CD4-positive, alpha-beta memory T cell (primary cell): ENCODE data around the gene SFTPB. TPM values are rescaled to one million over a fixed set of nuclear protein-coding genes. Genes with fewer than 3 reads are reported as not detected.
A peak's percentile ranks its signal among the peaks of the same experiment; 100 is the strongest.

ENCODE experiments used
- CTCF ChIA-PET: fragments of 350-600 bp; sonication (Branson Sonifier 250); formaldehyde crosslinking; loops from one replicate; lab custom pipeline; 2021; ENCODE audit warnings: inconsistent platforms; ENCODE audit not compliant: partially characterized antibody; lab: Charles Lee
- POLR2A ChIA-PET: fragments of 350-600 bp; sonication (Branson Sonifier 250); formaldehyde crosslinking; loops from one replicate; lab custom pipeline; 2021; ENCODE audit not compliant: partially characterized antibody; lab: Charles Lee
- DNase-seq, 5 donors: peaks; one replicate each; pipeline versions ENCODE4 v3.0.0 to v3.0.0-alpha.2; 2020 to 2022; ENCODE audit warnings: mixed read lengths in 1 of 5
- H3K27ac ChIP-seq: one replicate; pipeline ENCODE4 v1.7.0; 2013; ENCODE audit warnings: low read depth, low read length
- H3K27me3 ChIP-seq: 2 replicates; pipeline ENCODE4 v1.7.0; 2013; ENCODE audit warnings: mild to moderate bottlenecking, low read length, moderate library complexity; ENCODE audit not compliant: insufficient read depth
- H3K36me3 ChIP-seq: 2 replicates; pipeline ENCODE4 v1.7.0; 2013; ENCODE audit warnings: mild to moderate bottlenecking, low read length, moderate library complexity; ENCODE audit not compliant: insufficient read depth
- H3K4me1 ChIP-seq: 2 replicates; pipeline ENCODE4 v1.7.0; 2013; ENCODE audit warnings: mild to moderate bottlenecking, low read length, moderate library complexity; ENCODE audit not compliant: insufficient read depth
- H3K4me3 ChIP-seq, 2 donors: one replicate each; pipeline ENCODE4 v1.7.0; 2013; ENCODE audit warnings: low read length in 2 of 2, mild to moderate bottlenecking in 1 of 2
- H3K9me3 ChIP-seq, 2 donors: one replicate each; pipeline ENCODE4 v1.7.0; 2013; ENCODE audit warnings: low read length in 2 of 2, control low read depth in 1 of 2; ENCODE audit not compliant: control insufficient read depth in 1 of 2
- H3K27ac Mint-ChIP-seq, 7 donors: one replicate each; pipeline ENCODE4 v1.8.0; 2020 to 2021; ENCODE audit warnings: mixed read lengths in 7 of 7, mild to moderate bottlenecking in 6 of 7, inconsistent platforms in 3 of 7, moderate library complexity in 3 of 7
- H3K27me3 Mint-ChIP-seq, 2 donors: one replicate each; pipeline ENCODE4 v1.8.0; 2020 to 2021; ENCODE audit warnings: mixed read lengths in 2 of 2
- H3K36me3 Mint-ChIP-seq, 2 donors: one replicate each; pipeline ENCODE4 v1.8.0; 2020 to 2021; ENCODE audit warnings: mixed read lengths in 2 of 2, inconsistent platforms in 1 of 2, mild to moderate bottlenecking in 1 of 2
- H3K4me1 Mint-ChIP-seq, 4 donors: one replicate each; pipeline ENCODE4 v1.8.0; 2020 to 2021; ENCODE audit warnings: mixed read lengths in 4 of 4, mild to moderate bottlenecking in 1 of 4
- H3K4me3 Mint-ChIP-seq, 8 donors: one replicate each; pipeline ENCODE4 v1.8.0; 2020 to 2021; ENCODE audit warnings: mixed read lengths in 8 of 8, mild to moderate bottlenecking in 7 of 8, moderate library complexity in 6 of 8, inconsistent platforms in 3 of 8
- H3K9me3 Mint-ChIP-seq, 8 donors: one replicate each; pipeline ENCODE4 v1.8.0; 2020 to 2021; ENCODE audit warnings: mixed read lengths in 8 of 8, mild to moderate bottlenecking in 5 of 8, inconsistent platforms in 3 of 8, moderate library complexity in 1 of 8
- intact Hi-C: fragments of 100-400 bp; cut with micrococcal nuclease; formaldehyde crosslinking; loops from one replicate; pipeline ENCODE4 v1.15.1; 2023
- polyA plus RNA-seq, 2 donors: library from polyadenylated mRNA; unstranded; fragments of 300-500 nt; fragmentation: Illumina TruSeq; gene quantifications; one replicate each; pipeline ENCODE4 v1.2.3, GENCODE V29; 2021
- total RNA-seq, 2 experiments: library from RNA; stranded (reverse); gene quantifications; one replicate each; pipeline ENCODE4 v1.2.3, GENCODE V29; 2021

The SFTPB gene
- total and polyA plus RNA-seq, 4 experiments from 2014 or later: not detected

- ChIA-PET CTCF (interaction anchor here (0.8 to 7.7 kb wide), 15 partner anchors 8 to 288 kb away, joined by 3 to 67 read pairs (median 7); no protein-coding TSS in a partner anchor), POLR2A (interaction anchor here (1.1 kb wide), 1 partner anchor 70 kb away, joined by 3 read pairs; no protein-coding TSS in a partner anchor)
- H3K4me1 ChIP-seq: peaks cover 18% of the 10 kb centered on the region
These were observed 39.3 kb upstream of the SFTPB start for GRCh38 chr2:85707304-85707703.

GRCh38 chr2:85706599-85707296 is 38.7 kb upstream of the SFTPB start:
- Mint-ChIP-seq H3K9me3 (no peaks in the 10 kb centered on the region), H3K36me3 (no peaks in the 10 kb centered on the region), H3K27ac (peak overlapping the region in 3 of 7 donors; percentile 11 to 45 (median 17)), H3K27me3 (peaks cover 3% of the 10 kb centered on the region in 2 donors), H3K4me3 (no peak overlapping the region), H3K4me1 (peaks cover 10 to 39% (median 19%) of the 10 kb centered on the region in 4 donors)
- intact Hi-C loops: loop anchor here (1.0 kb wide), 3 partner anchors 27 to 315 kb away; no protein-coding TSS in a partner anchor
- H3K27me3 ChIP-seq: no peaks in the 10 kb centered on the region
- H3K9me3 ChIP-seq: no peaks in the 10 kb centered on the region
- H3K27ac ChIP-seq: no peak overlapping the region
- H3K4me1 ChIP-seq: peaks cover 18% of the 10 kb centered on the region
- ChIA-PET CTCF (interaction anchor here (0.8 to 7.7 kb wide), 12 partner anchors 9 to 285 kb away, joined by 3 to 67 read pairs (median 8); no protein-coding TSS in a partner anchor), POLR2A (no interaction called here)
- no peak overlapping the region for H3K4me3 ChIP-seq
- no peak for DNase-seq
- H3K36me3 ChIP-seq: no peaks in the 10 kb centered on the region

More at GRCh38 chr2:85707304-85707703, 39.3 kb upstream of the SFTPB start:
- H3K36me3 ChIP-seq: no peaks in the 10 kb centered on the region
- Mint-ChIP-seq H3K4me3 (peak overlapping the region in 1 of 8 donors; percentile 1), H3K27ac (peak overlapping the region in 3 of 7 donors; percentile 11 to 45 (median 17)), H3K27me3 (peaks cover 3% of the 10 kb centered on the region in 2 donors), H3K9me3 (no peaks in the 10 kb centered on the region), H3K4me1 (peaks cover 10 to 39% (median 19%) of the 10 kb centered on the region in 4 donors), H3K36me3 (no peaks in the 10 kb centered on the region)
- H3K4me3 ChIP-seq: no peak overlapping the region
- H3K27me3 ChIP-seq: no peaks in the 10 kb centered on the region
- DNase-seq: peak; percentile 66 to 75 (median 72)
- no peak overlapping the region for H3K27ac ChIP-seq
- intact Hi-C loops: loop anchor here (1.0 kb wide), 3 partner anchors 28 to 316 kb away; no protein-coding TSS in a partner anchor
- no peaks in the 10 kb centered on the region for H3K9me3 ChIP-seq

- Histone ChIP-seq H3K36me3 (no peaks in the 10 kb centered on the region), H3K4me1 (peaks cover 18% of the 10 kb centered on the region), H3K9me3 (no peaks in the 10 kb centered on the region), H3K27me3 (no peaks in the 10 kb centered on the region), H3K27ac (no peak overlapping the region), H3K4me3 (no peak overlapping the region)
- Mint-ChIP-seq H3K9me3 (no peaks in the 10 kb centered on the region), H3K36me3 (no peaks in the 10 kb centered on the region), H3K4me1 (peaks cover 10 to 39% (median 19%) of the 10 kb centered on the region in 4 donors), H3K27ac (peak overlapping the region in 1 of 7 donors; percentile 51), H3K27me3 (peaks cover 3% of the 10 kb centered on the region in 2 donors), H3K4me3 (no peak overlapping the region)
- DNase-seq: no peak
- ChIA-PET CTCF (interaction anchor here (0.6 to 7.7 kb wide), 8 partner anchors 13 to 70 kb away, joined by 3 to 67 read pairs (median 12); no protein-coding TSS in a partner anchor), POLR2A (no interaction called here)
- intact Hi-C loops: no loop called here
These were observed 38.1 kb upstream of the SFTPB start for GRCh38 chr2:85706063-85706462.

GRCh38 chr2:85705680-85706039 is 37.7 kb upstream of the SFTPB start:
- H3K27ac ChIP-seq: no peak overlapping the region
- Mint-ChIP-seq H3K27ac (peak overlapping the region in 2 of 7 donors; percentile 51 to 57), H3K9me3 (no peaks in the 10 kb centered on the region), H3K36me3 (no peaks in the 10 kb centered on the region), H3K4me1 (peaks cover 10 to 39% (median 19%) of the 10 kb centered on the region in 4 donors), H3K27me3 (peaks cover 3% of the 10 kb centered on the region in 2 donors), H3K4me3 (no peak overlapping the region)
- CTCF ChIA-PET: interaction anchor here (0.6 to 7.7 kb wide), 6 partner anchors 13 to 69 kb away, joined by 3 to 67 read pairs (median 12); no protein-coding TSS in a partner anchor
- no peaks in the 10 kb centered on the region for H3K9me3 ChIP-seq
- H3K36me3 ChIP-seq: no peaks in the 10 kb centered on the region
- intact Hi-C loops: no loop called here
- no peaks in the 10 kb centered on the region for H3K27me3 ChIP-seq
- H3K4me1 ChIP-seq: peaks cover 18% of the 10 kb centered on the region
- H3K4me3 ChIP-seq: no peak overlapping the region
- POLR2A ChIA-PET: no interaction called here
- DNase-seq: no peak

GRCh38 chr2:85704800-85705679 is 37.0 kb upstream of the SFTPB start:
- CTCF ChIA-PET: interaction anchor here (0.9 to 7.7 kb wide), 9 partner anchors 8 to 284 kb away, joined by 3 to 67 read pairs (median 3); no protein-coding TSS in a partner anchor

GRCh38 chr2:85704038-85704437 is 36.0 kb upstream of the SFTPB start:
- Mint-ChIP-seq H3K36me3 (no peaks in the 10 kb centered on the region), H3K9me3 (no peaks in the 10 kb centered on the region), H3K27ac (peak overlapping the region in 1 of 7 donors; percentile 10), H3K4me1 (peaks cover 10 to 39% (median 19%) of the 10 kb centered on the region in 4 donors), H3K4me3 (no peak overlapping the region), H3K27me3 (peaks cover 0 to 3% of the 10 kb centered on the region in 2 donors)
- CTCF ChIA-PET: interaction anchor here (1.6 to 7.7 kb wide), 3 partner anchors 11 to 68 kb away, joined by 3 to 67 read pairs (median 57); no protein-coding TSS in a partner anchor
- no peaks in the 10 kb centered on the region for H3K9me3 ChIP-seq
- no peaks in the 10 kb centered on the region for H3K27me3 ChIP-seq
- POLR2A ChIA-PET: no interaction called here
- intact Hi-C loops: no loop called here
- H3K27ac ChIP-seq: no peak overlapping the region
- peaks cover 18% of the 10 kb centered on the region for H3K4me1 ChIP-seq
- no peaks in the 10 kb centered on the region for H3K36me3 ChIP-seq
- H3K4me3 ChIP-seq: no peak overlapping the region
- no peak for DNase-seq

More at GRCh38 chr2:85704800-85705679, 37.0 kb upstream of the SFTPB start:
- DNase-seq: peak in 3 of 5 donors; percentile 11 to 34 (median 16)
- Histone ChIP-seq H3K4me1 (peaks cover 18% of the 10 kb centered on the region), H3K4me3 (no peak overlapping the region), H3K27ac (no peak overlapping the region), H3K36me3 (no peaks in the 10 kb centered on the region), H3K9me3 (no peaks in the 10 kb centered on the region), H3K27me3 (no peaks in the 10 kb centered on the region)
- intact Hi-C loops: no loop called here
- H3K4me1 Mint-ChIP-seq: peaks cover 10 to 39% (median 19%) of the 10 kb centered on the region in 4 donors
- H3K36me3 Mint-ChIP-seq: no peaks in the 10 kb centered on the region
- POLR2A ChIA-PET: no interaction called here
- H3K27ac Mint-ChIP-seq: peak overlapping the region in 4 of 7 donors; percentile 24 to 64 (median 53)
- H3K4me3 Mint-ChIP-seq: peak overlapping the region in 3 of 8 donors; percentile 31 to 32 (median 32)
- peaks cover 3% of the 10 kb centered on the region in 2 donors for H3K27me3 Mint-ChIP-seq
- H3K9me3 Mint-ChIP-seq: no peaks in the 10 kb centered on the region
